Eye (tissue), 1 donor: ENCODE results near the gene TBC1D14.

Source experiments
- DNase-seq: peaks from one replicate; pipeline ENCODE4 v3.0.0-alpha.2; 2015

TBC1D14 gene

DNA sequence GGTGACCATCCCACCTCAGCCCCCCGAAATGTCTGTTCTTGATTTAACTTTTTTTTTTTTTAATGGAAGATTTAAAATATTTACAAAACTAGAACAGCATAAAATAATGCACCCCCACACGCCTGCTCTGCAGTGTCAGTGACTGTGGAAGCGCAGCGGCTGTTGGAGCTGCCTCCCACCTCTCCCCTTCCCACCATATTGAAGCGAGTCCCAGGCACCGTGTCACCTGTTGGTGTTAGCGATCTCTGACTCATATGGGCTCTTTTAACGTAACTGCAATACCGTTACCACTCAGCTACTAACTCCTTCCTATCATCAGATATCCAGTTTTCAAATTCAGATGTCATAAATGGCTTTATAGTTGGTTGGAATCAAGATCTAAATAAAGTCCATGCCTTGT lies 116.5 kb downstream of the TBC1D14 start:
- DNase-seq, result no peak

DNA sequence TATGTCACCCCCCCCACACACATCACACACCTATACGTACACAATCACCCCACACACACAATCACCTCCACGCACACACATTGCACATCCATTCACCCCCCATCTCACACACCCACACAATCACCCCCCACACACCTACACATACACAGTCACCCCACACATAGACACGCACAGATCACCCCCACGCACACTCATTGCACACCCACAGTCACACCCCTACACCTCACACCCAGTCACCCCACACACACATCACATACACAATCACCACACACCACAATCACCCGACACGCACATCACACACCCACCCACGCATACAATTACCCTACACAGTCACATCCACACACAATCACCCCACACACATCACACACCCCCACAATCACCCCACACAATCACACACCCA lies 117.7 kb downstream of the TBC1D14 start:
- DNase-seq, result no peak

GRCh38 chr4:7027913-7028312 lies 118.3 kb downstream of the TBC1D14 start:
- no peak for DNase-seq

DNA sequence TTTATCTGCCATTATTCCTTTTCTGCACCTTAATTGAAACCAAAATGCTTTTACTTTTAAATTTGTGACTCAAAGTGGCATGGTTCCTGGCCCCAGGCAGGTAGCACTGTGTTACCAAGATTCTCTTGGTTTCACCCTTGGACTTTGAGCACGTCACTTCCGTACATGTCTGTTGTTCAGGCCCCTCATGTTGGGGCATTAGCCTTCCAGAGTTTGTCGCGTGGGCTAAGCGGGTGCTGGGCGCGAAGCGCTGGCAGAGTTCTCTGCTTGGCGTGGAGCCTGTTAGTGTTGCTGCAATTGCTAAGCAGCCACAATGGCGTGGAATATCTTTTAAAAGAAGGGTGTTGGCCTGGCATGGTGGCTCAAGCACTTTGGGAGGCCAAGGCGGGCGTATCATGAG lies 119.6 kb downstream of the TBC1D14 start:
- DNase-seq, result no peak

GRCh38 chr4:7029921-7030320 lies 120.3 kb downstream of the TBC1D14 start:
- no peak for DNase-seq

- DNase-seq, result no peak
Measured at GRCh38 chr4:7030856-7031255, 121.2 kb downstream of the TBC1D14 start.

- no peak for DNase-seq
Measured at GRCh38 chr4:7031558-7032449, 122.2 kb downstream of the TBC1D14 start.

- DNase-seq, result no peak
Measured at GRCh38 chr4:7032596-7032995, 123.0 kb downstream of the TBC1D14 start.

DNA sequence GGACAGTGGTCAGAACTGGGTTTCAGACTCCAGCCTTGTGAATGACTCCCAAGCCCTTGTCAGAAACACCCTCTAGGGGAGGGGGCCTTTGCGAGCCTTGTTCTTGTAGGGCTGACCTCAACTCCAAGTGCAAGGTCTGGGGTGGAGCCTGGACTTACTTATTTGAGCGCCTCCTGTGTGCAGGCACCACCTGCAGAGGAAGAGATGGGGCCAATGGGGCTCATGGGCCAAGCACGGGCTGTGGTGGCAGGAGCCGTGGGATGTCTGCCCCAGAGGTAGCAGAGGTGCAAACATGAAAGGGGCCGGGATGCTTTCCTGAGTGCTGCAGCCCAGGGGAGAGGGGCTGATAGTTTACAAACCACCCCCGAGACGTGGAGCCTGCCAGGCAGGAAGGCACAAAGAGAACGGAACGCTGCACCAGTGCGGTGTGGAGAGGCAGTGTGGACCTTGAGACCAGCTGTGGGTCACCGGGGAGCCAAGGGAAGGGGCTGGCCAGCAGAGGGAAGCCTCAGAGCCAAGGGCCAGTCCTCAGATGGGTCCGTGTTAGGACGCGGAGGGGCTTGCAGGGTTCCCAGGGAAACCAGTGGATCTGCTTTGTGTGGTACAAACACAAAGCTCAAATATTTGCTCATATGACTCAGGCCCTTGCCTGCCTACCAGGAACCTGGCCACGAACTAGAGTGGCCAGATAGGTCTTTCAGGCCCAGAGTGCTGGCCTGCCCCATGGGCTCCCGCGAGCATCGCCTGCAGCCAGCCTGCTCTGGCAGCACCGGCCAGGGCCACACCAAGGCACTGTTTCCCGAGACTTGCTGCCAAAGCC lies 124.8 kb downstream of the TBC1D14 start:
- DNase-seq, result no peak

DNA sequence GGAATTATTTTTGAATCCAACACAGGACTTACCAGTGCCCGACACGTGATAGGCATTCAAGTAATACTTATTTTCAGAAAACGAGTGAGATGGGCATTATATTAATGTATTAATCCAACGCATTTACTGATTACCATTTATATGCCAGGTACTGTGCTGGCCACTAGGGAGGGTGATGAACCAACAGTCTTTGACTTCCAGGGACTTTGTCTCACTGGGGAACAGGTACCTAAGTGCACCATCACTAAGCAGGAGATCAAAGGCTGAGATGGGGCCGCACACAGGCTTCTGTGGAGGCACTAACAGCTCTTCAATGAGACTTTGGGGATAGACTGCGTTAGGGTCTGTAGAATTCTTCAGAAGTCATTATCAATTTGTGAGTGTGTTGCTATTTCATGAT lies 127.8 kb downstream of the TBC1D14 start:
- DNase-seq, result no peak

GRCh38 chr4:7040765-7041164 lies 131.1 kb downstream of the TBC1D14 start:
- no peak for DNase-seq

DNA sequence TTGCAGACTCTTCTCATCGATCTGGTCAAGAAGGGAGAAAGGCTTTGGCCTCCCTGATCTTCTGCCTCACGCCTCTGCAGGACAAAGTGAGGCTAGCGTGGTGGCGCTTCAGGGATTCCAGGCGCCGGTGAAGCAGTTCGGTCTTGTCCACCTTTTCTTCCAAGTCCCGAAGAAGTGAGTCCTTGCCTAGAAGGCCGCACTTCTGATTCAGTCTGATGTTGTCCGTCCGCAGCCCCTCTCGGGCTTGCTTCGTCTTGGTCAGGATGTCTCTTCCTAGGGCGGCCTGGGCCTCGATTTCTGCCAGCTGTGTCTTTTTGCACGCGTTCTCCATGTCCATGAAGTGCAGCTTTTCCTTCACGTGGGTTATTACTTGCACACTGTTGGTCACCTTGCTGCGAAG lies 131.6 kb downstream of the TBC1D14 start:
- no peak for DNase-seq

GRCh38 chr4:7041801-7042502 lies 132.3 kb downstream of the TBC1D14 start:
- DNase-seq, result peak; percentile 64

GRCh38 chr4:7042503-7043283 lies 133.1 kb downstream of the TBC1D14 start:
- DNase-seq, result peak; percentile 99

DNA sequence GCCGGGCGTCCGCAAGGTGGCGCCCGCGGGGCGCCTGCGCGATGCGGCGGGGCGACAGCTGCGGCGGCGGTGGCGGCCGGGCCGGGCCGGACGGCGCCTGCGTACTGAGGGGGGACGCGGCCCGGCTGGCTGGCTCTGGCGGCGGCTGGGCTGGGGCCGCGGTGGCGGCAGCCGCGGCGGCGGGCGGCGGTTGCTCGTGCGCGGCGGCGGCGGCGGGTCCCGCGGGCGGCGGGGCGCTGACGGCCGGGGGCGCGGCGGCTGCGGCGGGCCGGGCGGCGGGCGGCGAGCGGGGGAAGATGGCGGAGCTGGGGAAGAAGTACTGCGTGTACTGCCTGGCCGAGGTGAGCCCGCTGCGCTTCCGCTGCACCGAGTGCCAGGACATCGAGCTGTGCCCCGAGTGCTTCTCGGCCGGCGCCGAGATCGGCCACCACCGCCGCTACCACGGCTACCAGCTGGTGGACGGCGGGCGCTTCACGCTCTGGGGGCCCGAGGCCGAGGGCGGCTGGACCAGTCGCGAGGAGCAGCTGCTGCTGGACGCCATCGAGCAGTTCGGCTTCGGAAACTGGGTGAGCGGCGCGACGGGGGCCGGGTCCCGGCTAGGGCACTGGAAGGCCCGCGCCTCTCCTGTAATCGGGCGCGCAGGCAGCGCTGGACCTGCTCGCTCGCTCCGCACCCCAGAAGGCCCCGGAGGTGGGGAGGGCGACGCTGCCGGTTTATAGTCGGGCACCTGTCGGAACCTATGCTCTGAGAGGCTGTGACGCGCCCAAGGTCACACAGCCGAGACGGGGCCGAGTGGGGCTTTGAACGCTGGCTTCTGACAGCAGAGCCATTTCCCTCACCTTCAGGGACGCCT lies 133.9 kb downstream of the TBC1D14 start, which contains the start of gene TADA2B:
TSS of gene TADA2B (plus strand) at position 89 of the 853 bp plus-strand sequence. CDS start at position 297, 208 bp downstream.
- peak; percentile 75 for DNase-seq

GRCh38 chr4:7044137-7044930 lies 134.7 kb downstream of the TBC1D14 start:
- no peak for DNase-seq

DNA sequence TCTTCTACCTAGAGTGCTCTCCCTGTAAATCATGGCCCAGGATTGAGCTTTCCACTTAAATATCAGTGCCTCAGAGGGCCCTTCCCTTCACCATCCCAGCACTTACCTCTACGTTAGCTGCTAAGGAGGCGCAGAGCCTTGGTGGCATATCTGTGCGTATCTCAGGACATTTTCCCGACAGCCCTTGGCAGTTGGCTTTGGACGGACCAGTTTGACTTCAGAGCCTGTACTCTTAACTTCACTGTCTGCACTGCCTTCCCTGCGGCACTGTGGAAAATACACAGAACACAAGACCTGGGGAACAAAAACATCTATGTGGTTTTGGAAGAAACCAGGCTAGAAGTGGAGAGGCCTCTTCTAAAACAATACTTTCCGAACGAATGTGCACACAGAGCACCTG lies 135.9 kb downstream of the TBC1D14 start:
- no peak for DNase-seq

GRCh38 chr4:7045961-7046921 lies 136.6 kb downstream of the TBC1D14 start:
- no peak for DNase-seq

DNA sequence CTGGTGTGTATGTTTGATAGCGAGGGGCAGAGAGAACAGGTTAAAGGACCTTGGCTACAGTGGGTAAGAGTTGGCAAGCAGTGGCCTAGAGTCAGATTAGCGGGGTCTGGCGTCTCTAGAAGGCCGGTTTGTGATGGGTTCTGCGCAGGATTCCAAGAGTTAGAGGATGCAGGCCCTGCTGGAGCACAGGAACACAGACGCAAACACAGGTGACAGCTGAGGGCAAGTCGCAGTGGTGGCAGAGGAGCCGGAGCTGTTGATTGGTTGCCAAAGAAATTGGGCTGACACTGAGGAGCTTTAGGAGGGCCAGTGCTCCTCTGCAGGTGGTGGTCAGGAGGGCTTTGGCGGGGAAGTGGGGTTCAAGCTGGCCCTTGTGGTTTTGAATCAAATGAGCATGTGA lies 137.3 kb downstream of the TBC1D14 start:
- DNase-seq, result no peak
